EH (cell line): ENCODE results near the gene FIGNL2.
"Not testable (repeated sequence)": the region's sequence is repeated elsewhere in the genome, so short reads cannot be mapped to it uniquely, and the experiment has no call there.

Experiments
- DNase-seq: peaks from one replicate; pipeline ENCODE4 v3.0.0-alpha.2; 2015; ENCODE audit warnings: low read depth

FIGNL2 gene

DNA sequence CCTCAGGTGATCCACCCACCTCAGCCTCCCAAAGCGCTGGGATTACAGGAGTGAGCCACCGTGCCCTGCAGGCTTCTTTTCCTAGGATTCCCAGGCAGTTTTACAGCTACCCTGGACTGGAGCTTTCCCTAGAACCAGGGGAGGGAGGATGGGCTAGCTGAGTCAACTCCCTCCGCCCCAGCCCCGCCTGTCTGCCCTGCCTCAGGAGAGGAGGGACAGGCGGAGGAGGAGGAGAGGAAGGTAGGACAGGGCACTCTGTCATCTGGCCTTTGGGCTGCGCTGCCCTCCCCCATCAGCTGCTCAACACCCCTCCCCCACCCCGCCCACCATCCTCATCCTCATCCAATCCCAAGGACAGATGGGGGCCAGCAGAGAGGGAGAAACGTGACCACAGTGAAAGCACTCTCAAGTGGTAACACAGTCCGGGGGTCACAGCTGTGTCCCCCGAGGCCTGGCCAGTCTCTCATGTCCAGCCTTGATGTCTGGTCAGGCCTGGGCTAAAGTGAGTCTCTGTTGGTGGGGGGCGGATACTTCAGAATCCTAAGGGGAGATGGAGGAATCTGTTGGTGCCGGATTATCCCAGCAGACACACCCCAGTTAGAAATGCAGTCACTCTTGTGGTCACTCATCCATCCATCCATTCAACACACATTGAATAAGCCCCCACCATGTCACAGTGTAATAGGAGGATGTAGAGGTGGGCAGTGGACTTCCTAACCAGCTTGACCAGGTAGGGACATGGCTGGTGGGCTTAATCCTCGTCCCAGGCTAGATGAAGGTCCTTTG, 12.3 kb downstream of the FIGNL2 start:
- peak; percentile 23 for DNase-seq

DNA sequence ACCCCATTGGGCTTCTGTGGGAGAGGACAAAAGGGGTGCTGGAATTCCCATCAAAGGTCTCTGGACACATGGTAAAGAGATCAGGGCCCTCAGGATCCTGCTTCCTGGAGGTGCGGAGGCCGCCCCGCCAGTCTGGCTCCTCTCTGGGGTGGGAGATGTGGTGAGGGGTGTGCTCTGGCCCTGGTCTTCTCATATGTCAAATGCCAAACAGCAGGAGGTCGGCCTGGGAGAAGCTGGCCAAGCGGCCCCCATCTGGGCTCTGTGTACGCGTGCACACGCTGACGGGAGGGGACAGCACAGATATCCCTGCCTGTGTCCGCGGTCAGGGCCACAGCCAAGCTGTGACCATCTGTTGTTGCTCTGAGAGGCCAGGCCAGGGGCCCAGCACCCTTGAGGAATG, 14.1 kb downstream of the FIGNL2 start:
- DNase-seq, result no peak

DNA sequence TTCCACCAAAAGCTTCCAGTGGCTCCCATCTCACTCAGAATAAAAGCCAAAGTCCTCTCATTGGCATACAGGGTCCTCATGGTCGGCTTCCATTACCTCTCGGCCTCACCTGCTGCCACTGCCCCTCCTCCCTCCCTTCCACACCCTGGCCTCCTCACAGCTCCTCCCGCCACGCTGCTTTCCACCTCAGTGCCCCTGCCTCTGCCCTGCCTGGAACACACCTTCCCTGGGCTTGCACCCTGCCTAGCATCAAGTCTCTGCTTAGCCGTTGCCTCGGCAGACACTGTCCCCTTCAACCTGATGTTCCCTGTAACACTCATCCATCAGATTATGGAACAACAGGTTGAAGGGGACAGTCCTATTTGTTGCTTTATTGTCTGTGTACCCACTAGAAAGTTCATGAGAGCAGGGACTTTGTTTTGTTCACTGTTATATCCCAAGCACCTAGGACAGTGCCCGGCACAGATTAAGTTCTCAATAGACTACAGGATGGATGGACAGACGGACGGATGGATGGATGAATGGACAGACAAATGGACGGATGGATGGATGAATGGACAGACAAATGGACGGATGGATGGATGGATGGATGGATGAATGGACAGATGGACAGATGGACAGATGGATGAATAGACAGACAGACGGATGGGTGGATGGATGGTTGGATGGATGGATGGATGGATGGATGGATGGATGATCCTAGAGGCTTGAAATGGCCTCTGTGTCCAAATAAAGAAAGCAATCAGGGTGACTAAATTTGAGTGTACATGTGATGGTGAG, 14.9 kb downstream of the FIGNL2 start:
- no peak for DNase-seq

DNA sequence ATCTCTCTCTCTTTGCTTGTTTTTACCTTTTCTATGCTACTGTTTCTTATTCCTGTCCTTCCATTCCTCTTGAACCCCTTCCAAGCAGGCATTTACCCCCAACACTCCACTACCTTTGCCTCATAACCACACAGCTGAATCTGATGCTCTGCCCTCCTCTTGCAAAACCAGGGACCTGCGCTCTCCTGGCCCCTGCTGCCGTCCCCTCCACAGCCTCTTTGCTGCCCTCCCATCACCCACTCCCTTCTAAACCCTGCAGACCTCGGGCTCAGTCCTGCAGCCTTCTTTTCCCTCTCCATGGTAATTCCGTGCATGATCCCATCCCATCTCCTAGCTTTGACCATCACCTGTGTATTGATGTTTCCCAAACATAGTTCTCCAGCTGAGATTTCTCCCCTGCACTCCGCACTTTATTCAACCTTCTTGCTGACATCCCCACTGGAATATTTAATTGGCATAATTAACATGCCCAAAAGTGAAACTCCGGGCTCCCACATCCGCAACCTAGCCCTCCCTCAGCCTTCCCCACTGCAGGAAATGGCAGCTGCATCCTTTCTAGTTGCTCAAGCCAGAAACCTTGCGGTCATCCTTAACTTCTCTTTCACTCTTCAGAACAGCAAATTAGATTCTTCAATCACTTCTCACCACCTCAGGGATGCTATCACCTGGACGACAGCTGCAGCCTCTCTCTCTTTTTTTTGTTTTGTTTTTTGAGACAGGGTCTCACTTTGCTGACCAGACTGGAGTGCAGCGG, 16.0 kb downstream of the FIGNL2 start:
- no peak for DNase-seq

DNA sequence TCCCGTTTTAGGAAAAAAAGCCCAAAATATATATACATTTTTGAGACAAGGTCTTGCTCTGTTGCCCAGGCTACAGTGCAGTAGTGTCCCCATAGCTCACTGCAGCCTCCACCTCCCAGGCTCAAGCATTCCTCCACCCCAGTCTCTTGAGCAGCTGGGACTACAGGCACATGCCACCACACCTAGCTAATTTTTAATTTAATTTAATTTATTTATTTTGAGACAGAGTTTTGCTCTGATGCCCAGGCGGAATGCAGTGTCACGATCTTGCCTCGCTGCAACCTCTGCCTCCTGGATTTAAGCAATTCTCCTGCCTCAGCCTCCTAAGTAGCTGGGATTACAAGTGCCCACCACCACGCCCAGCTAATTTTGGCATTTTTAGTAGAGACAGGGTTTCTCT, 16.7 kb downstream of the FIGNL2 start:
- not testable (repeated sequence) for DNase-seq

GRCh38 chr12:51829641-51830040, 18.9 kb downstream of the FIGNL2 start:
- DNase-seq, result no peak

GRCh38 chr12:51829011-51829481, 19.5 kb downstream of the FIGNL2 start:
- no peak for DNase-seq

DNA sequence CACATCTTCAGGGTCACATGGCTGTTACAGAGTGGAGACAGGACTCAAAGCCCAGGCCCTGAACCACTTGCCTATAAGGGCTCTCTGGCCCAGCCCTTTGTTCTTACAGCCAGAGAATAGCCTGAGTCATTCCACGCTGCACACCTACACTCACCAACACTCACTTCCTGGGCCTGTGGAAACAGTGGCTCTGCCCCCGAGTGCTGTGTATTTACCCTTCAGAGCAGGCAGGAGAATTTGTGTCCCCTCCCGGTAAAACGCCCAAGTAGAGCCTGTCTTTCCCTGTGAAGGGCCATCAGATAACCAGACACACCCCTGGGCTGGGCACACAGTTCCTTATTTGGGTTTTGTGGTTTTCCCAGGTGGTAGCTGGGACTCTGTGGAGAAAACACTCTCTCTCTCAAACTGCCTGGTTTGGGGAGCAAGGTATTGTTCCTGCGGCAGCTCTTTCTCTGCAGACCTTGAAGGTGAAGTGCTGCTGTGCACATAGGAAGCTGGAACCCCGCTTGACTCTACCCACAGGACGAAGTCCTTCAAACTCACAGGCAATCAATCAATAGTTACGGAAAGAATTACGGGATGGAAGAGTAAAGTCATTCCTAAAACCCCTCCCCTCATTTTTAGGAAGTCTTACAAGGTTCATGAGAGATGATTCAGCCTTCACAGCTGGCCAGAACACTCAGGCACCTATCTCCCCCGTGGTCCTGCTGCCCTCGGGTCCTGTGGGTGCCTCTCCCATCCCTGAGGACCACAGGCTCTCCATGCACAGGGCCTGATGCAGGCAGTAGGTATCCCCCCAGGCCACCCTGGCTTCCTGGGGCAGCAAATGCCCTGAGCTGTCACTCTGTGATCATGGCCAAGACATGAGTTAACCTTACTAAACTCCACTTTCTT, 20.3 kb downstream of the FIGNL2 start:
- peak; percentile 15 for DNase-seq

DNA sequence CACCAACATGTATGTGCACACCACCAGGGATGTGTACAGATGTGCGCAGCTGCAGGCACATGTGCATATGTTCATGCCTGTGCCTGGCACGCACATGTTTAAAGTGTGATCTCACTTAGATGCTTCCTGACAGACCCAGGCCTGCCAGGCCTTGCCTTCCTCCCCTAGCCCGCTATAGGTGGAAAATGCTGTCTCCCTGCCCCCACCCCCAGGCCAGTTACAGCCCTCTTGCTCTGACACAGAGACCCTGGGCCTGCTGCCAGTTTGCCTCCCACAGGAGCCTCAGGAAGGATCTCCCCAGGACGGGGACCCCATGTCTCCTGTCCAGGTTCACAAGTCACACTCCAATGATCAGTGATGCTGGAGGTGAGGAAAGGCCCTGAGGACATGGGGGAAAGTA, 21.6 kb downstream of the FIGNL2 start:
- DNase-seq, result no peak

GRCh38 chr12:51825216-51825615, 23.3 kb downstream of the FIGNL2 start:
- no peak for DNase-seq

- peak; percentile 76 for DNase-seq
These were observed 24.5 kb downstream of the FIGNL2 start for GRCh38 chr12:51823875-51824565.

DNA sequence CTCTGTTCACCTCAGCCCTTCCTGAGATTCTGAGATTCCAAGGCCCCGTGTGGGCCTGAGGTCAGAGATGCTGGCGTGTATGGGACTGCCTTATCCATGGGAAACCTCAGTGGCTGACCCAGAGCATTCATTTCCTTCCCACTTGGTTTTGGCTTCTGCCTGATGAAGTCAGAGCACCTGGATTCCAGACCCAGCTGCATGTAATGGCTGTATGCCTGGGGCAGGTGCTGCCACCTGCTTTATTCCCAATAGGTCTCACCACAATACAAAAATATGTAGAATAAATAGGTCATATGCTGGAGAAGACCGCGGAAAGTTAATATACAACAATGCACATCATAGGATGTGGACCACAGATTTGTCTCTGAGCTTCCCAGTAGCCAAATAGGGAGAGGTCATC, 25.6 kb downstream of the FIGNL2 start:
- DNase-seq, result no peak

- DNase-seq, result no peak
These were observed 26.3 kb downstream of the FIGNL2 start for GRCh38 chr12:51822261-51822616.

DNA sequence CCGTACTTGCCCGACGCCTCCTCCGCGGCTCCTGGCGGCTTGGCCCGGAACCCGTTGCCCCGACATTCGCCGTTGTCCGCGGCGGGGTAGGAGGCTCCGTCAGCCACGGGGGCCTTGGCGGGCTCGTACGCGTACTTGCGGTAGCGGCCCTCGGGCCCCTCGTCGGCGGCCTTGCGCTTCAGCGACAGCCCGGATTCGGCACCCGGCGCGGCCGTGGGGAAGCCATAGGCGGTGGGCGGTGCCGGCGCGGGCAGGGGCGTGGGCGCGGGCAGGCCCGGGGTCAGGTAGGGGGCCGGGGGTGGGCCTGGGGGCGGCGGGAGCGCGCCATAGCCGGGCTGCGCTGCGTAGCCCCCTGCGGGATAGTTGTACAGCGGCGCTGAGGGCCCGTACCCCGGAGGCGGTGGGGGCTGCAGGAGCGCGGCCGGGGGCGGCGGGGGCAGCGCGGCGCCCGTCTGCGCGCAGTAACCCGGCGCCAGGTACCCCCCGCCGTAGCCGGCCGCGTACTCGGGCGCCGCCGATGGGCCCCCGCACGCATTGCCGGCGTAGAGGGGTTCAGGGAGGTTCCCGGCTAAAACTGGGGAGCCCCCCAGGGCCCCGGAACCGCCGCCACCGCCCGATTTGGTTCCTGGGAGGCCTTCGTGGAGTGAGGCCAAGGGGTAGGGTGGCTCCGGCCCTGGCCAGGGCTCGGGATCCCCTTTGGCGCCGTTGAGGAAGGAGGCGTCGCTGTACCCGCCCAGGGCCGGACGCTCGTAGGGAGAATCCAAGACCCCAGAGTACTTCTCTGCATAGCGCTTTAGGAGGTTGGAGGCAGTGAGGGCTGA, 26.9 kb downstream of the FIGNL2 start:
- DNase-seq, result no peak

- DNase-seq, result no peak
These were observed 27.7 kb downstream of the FIGNL2 start for GRCh38 chr12:51820526-51821439.

GRCh38 chr12:51819736-51820525, 28.6 kb downstream of the FIGNL2 start:
- no peak for DNase-seq

DNA sequence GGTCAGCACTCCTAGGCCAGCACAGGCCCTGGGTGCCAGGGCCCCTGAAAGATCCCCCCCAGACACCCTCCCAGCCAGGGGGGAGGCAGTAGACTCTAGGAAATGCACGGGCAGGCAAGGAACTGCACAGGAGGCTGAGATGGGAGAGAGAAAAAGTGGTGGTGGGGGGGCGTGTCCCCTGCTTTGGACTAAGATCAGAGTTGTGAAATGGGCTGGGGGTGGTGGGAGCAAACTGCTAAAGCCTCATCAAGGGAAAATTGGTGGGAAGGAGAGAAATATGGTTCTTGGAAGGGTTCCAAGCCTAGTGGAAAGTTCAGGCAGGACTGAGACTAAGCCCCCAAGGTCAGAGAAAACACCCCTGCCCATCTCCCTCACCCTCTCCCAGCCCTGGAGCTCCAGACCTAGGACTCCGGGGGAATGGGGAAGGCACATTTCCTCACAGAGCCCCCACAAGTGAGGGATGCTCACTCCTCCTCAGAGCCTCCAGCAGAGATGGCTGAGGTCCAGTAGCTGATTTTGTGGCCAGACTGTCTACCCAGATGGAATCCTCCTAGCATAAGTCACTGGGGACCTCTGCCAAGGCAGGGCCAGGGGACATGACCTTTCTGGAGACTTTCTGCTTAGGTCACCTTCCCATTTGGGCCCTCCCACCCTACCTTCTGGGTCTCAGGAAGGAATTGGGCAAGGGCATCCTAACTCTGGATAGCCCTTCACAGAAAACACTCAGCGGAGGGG, 29.8 kb downstream of the FIGNL2 start:
- DNase-seq, result peak; percentile 93

GRCh38 chr12:51818086-51818485, 30.4 kb downstream of the FIGNL2 start:
- no peak for DNase-seq
